ENCODE data around the gene MTMR4.

The MTMR4 gene

DNA sequence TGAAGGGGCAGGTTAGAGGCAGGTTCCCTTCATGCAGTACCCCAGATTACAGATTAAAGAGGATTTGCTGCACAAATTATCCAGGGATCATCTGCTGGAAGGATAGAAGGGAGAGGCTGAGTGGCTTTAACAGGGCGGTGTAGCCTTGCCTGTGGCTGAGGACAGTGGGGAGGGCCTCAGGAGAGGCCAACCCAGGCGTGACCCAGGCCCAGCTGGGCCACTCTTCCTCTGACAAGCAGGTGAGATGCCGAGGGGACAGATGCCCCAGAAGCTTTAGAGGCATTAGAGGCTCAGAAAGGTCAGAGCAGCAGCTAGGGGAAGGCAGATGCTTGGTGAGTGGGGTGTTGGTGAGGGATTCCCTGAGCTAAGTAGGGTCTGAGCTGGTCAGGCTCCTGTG, 18.1 kb upstream of the MTMR4 start:
- no peak overlapping the region for H3K27ac ChIP-seq
- TF ChIP-seq, protein P1, sequence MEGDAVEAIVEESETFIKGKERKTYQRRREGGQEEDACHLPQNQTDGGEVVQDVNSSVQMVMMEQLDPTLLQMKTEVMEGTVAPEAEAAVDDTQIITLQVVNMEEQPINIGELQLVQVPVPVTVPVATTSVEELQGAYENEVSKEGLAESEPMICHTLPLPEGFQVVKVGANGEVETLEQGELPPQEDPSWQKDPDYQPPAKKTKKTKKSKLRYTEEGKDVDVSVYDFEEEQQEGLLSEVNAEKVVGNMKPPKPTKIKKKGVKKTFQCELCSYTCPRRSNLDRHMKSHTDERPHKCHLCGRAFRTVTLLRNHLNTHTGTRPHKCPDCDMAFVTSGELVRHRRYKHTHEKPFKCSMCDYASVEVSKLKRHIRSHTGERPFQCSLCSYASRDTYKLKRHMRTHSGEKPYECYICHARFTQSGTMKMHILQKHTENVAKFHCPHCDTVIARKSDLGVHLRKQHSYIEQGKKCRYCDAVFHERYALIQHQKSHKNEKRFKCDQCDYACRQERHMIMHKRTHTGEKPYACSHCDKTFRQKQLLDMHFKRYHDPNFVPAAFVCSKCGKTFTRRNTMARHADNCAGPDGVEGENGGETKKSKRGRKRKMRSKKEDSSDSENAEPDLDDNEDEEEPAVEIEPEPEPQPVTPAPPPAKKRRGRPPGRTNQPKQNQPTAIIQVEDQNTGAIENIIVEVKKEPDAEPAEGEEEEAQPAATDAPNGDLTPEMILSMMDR (IDR thresholded peaks at IDR 0.05), result no peak
- TF ChIP-seq ZFX (IDR thresholded peaks at IDR 0.05; ENCODE audit: borderline replicate concordance), result no peak

DNA sequence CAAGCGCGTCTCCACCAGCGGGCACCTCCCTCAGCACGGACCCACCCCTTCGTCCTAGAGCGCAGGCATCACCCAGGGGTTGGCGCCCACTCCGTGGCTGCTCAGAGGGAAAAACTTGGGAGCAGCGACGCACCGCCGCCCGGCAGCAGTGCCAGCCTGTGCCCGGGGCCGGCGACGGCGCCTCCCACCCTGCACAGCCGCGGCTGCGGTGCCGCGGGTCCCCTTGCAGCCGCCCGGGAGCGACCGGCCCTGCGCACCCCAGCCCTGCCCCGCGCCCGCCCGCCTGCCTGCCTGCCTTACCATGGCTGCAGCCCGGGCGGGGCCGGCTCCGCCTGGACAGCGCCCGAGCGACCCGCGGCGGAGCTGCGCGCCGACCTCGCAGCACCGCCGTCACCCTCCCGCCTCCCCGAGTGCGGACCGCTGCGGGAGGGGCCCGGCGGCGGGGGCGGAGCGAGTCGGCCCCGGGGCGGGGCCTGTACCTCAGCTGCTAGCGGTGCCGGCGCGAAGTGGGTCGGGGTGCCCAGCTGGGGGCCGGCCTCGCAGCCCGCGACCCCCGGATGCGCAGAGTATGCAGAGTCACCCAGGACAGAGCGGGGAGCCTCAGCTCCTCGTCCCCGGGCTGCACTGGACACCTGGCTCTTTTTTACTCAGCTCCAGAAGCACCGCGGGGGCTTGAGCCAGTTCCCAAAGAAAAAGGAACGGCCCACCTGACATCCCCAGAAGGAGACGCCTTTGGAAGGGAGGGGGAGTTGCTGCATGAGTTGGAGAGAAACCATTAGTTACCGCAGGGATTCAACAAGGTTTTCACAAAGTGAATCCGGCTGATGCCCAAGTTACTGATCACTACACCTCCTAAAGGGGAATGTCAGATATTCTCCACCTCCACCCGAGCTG, 17.5 kb upstream of the MTMR4 start:
- TF ChIP-seq ZFX (IDR thresholded peaks at IDR 0.05; ENCODE audit: borderline replicate concordance), result no peak
- TF ChIP-seq, protein P1 (IDR thresholded peaks at IDR 0.05), result no peak
- no peak overlapping the region for H3K27ac ChIP-seq

DNA sequence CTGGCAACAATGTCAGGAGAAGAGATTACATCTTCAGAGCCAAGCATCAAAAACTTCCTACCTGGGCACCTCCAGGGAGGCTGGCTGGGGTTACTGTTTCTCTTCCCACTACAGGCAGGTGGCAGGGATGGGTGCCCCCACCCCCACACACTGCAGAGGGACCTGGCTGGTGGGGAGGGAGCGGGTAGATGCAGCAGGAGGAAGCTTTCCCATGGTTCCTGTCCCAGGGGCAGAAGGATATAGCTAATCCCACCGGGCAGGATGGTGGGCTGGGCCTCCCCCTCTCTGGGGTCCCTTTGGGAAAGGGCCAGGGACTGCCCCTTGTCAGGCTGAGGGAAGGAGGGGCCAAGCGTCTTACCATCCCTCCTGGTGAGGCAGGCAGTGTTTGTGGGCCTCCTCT, 16.7 kb upstream of the MTMR4 start:
- no peak for TF ChIP-seq ZFX (IDR thresholded peaks at IDR 0.05; ENCODE audit: borderline replicate concordance)
- no peak overlapping the region for H3K27ac ChIP-seq

DNA sequence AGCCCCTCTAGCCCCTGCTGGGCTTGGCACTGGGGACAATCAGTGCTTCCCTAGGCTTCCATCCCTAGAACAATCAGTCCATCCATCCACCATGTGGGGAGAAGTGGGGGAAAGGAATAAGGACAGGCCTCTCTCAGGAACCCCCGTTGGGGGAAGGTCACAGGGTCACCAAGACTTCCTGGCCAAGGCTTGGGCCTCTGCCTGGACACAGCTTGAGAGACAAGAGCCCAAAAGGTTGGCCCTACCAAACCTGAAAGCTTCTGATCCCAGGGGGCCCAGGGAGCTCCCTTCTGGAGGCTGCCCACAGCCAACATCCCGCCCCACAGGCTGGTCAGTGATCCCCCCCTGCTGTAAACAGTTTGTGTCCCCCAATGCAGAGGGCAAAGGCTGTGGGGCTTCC, 16.2 kb upstream of the MTMR4 start:
- TF ChIP-seq, protein P1 (IDR thresholded peaks at IDR 0.05), result no peak
- TF ChIP-seq ZFX (IDR thresholded peaks at IDR 0.05; ENCODE audit: borderline replicate concordance), result no peak

DNA sequence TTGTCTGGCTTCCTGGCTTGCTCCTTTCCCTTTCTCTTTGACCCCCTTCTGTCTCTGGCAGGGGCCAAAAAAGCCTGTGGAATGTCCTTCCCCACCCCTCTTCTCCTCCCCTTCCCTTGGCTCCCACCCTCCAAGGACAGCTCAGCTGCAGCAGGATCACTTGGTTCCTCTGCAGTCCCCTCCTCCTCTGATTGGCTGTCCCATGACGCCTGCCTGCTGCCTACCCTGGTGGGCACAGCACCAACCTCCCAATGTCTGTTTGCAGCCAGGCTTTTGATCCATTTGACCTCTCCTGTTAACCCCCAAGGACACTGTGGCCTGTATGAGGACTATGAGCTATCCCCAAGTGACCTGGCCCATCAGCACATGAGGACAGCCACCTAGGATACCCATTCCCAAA, 14.8 kb upstream of the MTMR4 start:
- TF ChIP-seq, protein P1 (IDR thresholded peaks at IDR 0.05), result no peak
- TF ChIP-seq ZFX (IDR thresholded peaks at IDR 0.05; ENCODE audit: borderline replicate concordance), result no peak
- H3K27ac ChIP-seq, result no peak overlapping the region

More for the DNA sequence above, 16.2 kb upstream of the MTMR4 start:
- H3K27ac ChIP-seq, result no peak overlapping the region

DNA sequence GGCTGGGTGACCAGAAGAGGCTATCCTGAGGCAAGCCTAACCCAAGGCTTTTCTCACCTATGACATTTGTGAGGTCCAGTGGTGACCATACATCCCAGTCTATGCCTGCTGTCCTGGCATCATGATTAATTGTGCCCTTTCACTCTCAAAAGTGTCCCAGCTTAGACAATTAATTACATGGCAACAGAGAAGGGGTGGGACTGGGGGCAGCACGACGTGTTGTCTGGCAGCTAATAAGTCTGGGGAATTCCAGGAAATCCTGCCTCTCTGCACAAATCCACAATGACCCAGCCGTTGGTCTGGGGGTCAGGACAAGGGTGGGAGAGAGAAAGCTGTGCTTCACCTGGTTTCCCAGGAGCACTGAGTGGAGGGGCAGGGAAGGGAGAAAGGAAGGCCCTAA, 14.0 kb upstream of the MTMR4 start:
- H3K27ac ChIP-seq, result no peak overlapping the region
- TF ChIP-seq, protein P1 (IDR thresholded peaks at IDR 0.05), result no peak

DNA sequence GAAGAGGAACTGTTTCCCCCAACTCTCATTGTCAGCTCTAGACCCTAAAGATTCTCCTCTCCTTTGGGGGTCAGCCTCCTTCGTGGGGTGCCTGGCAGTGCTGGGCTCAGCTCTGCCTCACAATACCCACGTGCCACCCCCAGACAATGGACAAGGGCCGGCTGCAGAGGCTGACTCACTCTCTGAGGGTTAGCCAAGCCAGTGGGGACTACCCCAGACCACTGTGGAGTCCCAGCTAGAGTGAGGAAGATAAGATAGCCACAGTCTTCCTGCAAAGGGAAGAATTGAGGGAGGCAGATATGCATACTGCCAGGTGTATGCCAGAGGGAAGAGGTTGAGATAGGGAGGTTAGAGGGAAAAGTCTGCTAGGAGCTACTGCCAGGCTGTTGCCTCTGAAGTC, 13.5 kb upstream of the MTMR4 start:
- TF ChIP-seq ZFX (IDR thresholded peaks at IDR 0.05; ENCODE audit: borderline replicate concordance), result no peak
- TF ChIP-seq, protein P1 (IDR thresholded peaks at IDR 0.05), result no peak
- H3K27ac ChIP-seq, result no peak overlapping the region

All from 22Rv1 (cell line).